Neutrophil (primary cell): ENCODE measurements around the gene CLIC2.

ENCODE experiments used
- H3K27ac ChIP-seq: fragments of 200-600 bp; sonication (generic); 2 replicates; pipeline ENCODE4 v1.5.1; 2016; ENCODE audit warnings: mild to moderate bottlenecking, moderate library complexity
- H3K27me3 ChIP-seq: fragments of 200-600 bp; sonication (generic); 2 replicates; pipeline ENCODE4 v1.6.0; 2016; ENCODE audit warnings: mild to moderate bottlenecking
- H3K36me3 ChIP-seq: fragments of 200-600 bp; sonication (generic); 2 replicates; pipeline ENCODE4 v1.5.1; 2017
- H3K4me1 ChIP-seq, 2 experiments: fragments of 200-600 bp in 1 of 2; sonication (generic) in 1 of 2; 1 replicate in 1 of 2; 2 replicates in 1 of 2; pipeline versions ENCODE4 v1.5.1 to v1.6.1; 2013 to 2016; ENCODE audit warnings: low read depth in 1 of 2, low read length in 1 of 2, mild to moderate bottlenecking in 1 of 2, moderate library complexity in 1 of 2; ENCODE audit not compliant: control insufficient read depth in 1 of 2, insufficient read depth in 1 of 2
- H3K4me3 ChIP-seq, 2 experiments: fragments of 200-600 bp in 1 of 2; sonication (generic) in 1 of 2; 1 replicate in 1 of 2; 2 replicates in 1 of 2; pipeline ENCODE4 v1.5.1; 2013 to 2016; ENCODE audit warnings: low read depth in 1 of 2, low read length in 1 of 2, mild to moderate bottlenecking in 1 of 2, moderate library complexity in 1 of 2
- H3K9me3 ChIP-seq: fragments of 200-600 bp; sonication (generic); 2 replicates; pipeline ENCODE4 v1.5.1; 2016
- CTCF ChIP-seq: fragments of 200-600 bp; sonication (generic); IDR thresholded peaks from 2 replicates; pipeline ENCODE4 v1.5.1; 2016; ENCODE audit warnings: antibody characterized with exemption

The CLIC2 gene

GRCh38 chrX:155262970-155263754, 71.3 kb downstream of the CLIC2 start:
- Histone ChIP-seq H3K27ac (peak overlapping the region; percentile 70), H3K36me3 (no peaks in the 10 kb centered on the region), H3K27me3 (no peaks in the 10 kb centered on the region), H3K4me3 (peak overlapping the region; percentile 51 to 65), H3K4me1 (peaks cover 10 to 14% of the 10 kb centered on the region in 2 experiments), H3K9me3 (no peaks in the 10 kb centered on the region)
- no peak for TF ChIP-seq CTCF

- no peak overlapping the region for H3K27ac ChIP-seq
- H3K9me3 ChIP-seq = no peaks in the 10 kb centered on the region
- no peak for TF ChIP-seq CTCF
- H3K36me3 ChIP-seq = no peaks in the 10 kb centered on the region
- H3K27me3 ChIP-seq = no peaks in the 10 kb centered on the region
- H3K4me1 ChIP-seq = peaks cover 10 to 14% of the 10 kb centered on the region in 2 experiments
- no peak overlapping the region for H3K4me3 ChIP-seq
These were observed 74.7 kb downstream of the CLIC2 start for GRCh38 chrX:155259752-155260151.

GRCh38 chrX:155251391-155251790, 83.0 kb downstream of the CLIC2 start:
- no peak for TF ChIP-seq CTCF
- Histone ChIP-seq H3K27me3 (no peaks in the 10 kb centered on the region), H3K4me3 (no peak overlapping the region)

GRCh38 chrX:155247497-155247896, 86.9 kb downstream of the CLIC2 start:
- TF ChIP-seq CTCF = no peak
- Histone ChIP-seq H3K27ac (no peak overlapping the region), H3K36me3 (no peaks in the 10 kb centered on the region), H3K4me1 (peaks cover 13 to 15% of the 10 kb centered on the region in 2 experiments), H3K4me3 (no peak overlapping the region), H3K27me3 (no peaks in the 10 kb centered on the region), H3K9me3 (no peaks in the 10 kb centered on the region)

More at GRCh38 chrX:155251391-155251790, 83.0 kb downstream of the CLIC2 start:
- no peak overlapping the region for H3K27ac ChIP-seq
- no peaks in the 10 kb centered on the region for H3K36me3 ChIP-seq
- H3K9me3 ChIP-seq = no peaks in the 10 kb centered on the region
- H3K4me1 ChIP-seq = no peaks in the 10 kb centered on the region

- H3K4me3 ChIP-seq = no peak overlapping the region
- TF ChIP-seq CTCF = no peak
These were observed 87.7 kb downstream of the CLIC2 start for GRCh38 chrX:155246748-155247147.

More at GRCh38 chrX:155246748-155247147, 87.7 kb downstream of the CLIC2 start:
- Histone ChIP-seq H3K9me3 (no peaks in the 10 kb centered on the region), H3K27ac (no peak overlapping the region), H3K27me3 (no peaks in the 10 kb centered on the region), H3K4me1 (peaks cover 21 to 22% of the 10 kb centered on the region in 2 experiments), H3K36me3 (no peaks in the 10 kb centered on the region)
